GM19025 (cell line): Measurements from ENCODE around the gene C2CD4A.
A peak's percentile ranks its signal among the peaks of the same experiment; 100 is the strongest.
"Not testable (repeated sequence)": the region's sequence is repeated elsewhere in the genome, so short reads cannot be mapped to it uniquely, and the experiment has no call there.

ENCODE experiments used
- ATAC-seq: cut with Tn5 transposase; IDR thresholded peaks from one replicate; pipeline ENCODE4 v1.9.1; 2021; ENCODE audit warnings: mild to moderate bottlenecking, low read depth, moderate library complexity; ENCODE audit not compliant: unreplicated experiment

C2CD4A gene, protein sequence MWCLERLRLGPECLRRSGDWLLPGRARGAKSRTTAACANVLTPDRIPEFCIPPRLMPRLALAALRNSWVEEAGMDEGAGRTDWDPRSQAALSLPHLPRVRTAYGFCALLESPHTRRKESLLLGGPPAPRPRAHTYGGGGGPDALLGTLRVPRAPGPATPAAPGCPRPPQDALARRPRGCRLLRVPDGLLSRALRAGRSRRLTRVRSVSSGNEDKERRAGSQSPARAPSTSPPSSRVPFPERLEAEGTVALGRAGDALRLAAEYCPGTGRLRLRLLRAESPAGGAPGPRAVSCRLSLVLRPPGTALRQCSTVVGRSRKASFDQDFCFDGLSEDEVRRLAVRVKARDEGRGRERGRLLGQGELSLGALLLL

DNA sequence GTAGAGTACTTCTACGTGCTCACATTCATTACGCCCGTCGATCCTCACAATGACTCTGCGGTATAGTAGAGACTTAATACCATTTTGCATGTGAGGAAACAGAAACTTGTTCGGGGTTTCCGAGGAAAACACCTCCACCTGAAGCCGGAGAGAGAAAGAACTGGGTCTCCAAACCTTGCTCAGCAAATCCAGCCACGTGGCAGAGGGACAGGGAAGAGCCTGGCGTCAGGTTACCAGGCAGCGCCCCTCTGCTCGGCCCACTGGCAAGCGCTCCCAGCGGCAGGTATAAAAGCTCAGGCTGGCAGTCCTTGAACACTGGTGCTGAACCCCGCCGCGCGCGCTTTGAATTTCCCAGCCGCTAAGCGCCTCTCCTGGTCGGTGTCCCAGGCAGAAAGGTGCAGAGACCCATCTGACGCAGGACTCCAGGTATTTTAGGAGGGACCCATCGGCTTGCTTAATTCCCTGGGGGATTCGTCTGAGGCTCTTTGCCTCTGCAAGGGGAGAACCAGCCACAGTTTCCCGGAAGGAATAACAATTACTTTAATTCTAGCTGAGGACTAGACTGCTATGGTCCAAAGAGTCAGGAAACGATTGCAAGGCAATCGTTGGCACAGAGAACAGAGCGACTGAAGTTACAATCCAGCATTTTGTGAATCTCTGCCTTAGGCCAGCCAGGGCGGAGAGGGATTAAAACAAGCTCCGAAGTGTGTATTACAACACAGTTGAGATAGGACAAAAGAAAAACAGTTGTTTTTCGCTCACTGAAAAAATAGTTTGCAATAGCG is at the start of gene C2CD4A:
Gene C2CD4A (plus strand): TSS at position 315 of the 785 bp plus-strand sequence. CDS start 637 bp downstream, outside the sequence.
- ATAC-seq: peak; percentile 46

DNA sequence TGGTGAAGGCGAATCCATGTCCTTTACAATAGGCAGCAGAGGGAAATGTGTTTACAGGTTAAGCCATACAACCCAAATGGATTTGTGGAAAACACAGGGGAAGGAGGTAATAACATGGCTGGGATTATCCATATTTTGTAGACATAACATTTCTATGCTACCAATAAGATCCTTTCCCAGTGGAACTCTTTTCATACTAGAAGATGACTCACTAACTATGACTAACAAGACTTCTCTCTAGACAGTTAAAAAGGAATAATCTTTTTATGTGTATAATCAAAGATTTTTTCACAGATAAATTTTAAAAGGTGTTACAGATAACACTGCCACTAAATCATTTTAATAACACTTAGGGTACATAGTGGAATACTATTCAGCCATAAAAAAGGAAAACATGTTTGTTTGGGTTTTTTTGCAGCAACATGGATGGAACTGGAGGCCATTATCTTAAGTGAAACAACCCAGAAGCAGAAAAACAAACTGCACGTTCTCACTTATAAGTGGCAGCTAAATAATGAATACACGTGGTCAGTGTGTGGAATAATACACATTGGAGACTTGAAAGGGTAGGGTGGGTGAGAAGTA is 46.1 kb upstream of the C2CD4A start:
- ATAC-seq: no peak

- no peak for ATAC-seq
Measured at GRCh38 chr15:62021991-62022600, 44.7 kb upstream of the C2CD4A start.

- ATAC-seq: no peak
Measured at GRCh38 chr15:62026487-62027262, 40.1 kb upstream of the C2CD4A start.

- ATAC-seq: no peak
Measured at GRCh38 chr15:62027263-62027565, 39.6 kb upstream of the C2CD4A start.

DNA sequence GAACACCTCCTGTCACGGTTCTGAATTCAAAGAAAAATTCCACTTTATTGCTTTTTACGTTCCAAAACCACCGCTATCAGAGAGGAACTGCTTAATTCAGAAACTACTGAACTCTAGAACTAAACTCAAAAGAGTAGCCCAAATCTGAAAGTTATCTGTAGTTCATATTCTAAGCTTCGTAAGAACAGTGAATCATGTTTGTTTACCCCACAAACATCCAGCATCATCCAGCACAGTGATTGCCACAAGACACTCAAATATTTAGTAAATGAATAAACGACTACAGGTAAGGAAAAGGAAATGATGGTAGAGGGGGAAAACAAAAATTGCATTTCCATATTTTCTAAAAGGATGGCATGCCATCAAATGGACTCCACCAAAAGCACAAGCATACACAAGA is 38.9 kb upstream of the C2CD4A start:
- no peak for ATAC-seq

DNA sequence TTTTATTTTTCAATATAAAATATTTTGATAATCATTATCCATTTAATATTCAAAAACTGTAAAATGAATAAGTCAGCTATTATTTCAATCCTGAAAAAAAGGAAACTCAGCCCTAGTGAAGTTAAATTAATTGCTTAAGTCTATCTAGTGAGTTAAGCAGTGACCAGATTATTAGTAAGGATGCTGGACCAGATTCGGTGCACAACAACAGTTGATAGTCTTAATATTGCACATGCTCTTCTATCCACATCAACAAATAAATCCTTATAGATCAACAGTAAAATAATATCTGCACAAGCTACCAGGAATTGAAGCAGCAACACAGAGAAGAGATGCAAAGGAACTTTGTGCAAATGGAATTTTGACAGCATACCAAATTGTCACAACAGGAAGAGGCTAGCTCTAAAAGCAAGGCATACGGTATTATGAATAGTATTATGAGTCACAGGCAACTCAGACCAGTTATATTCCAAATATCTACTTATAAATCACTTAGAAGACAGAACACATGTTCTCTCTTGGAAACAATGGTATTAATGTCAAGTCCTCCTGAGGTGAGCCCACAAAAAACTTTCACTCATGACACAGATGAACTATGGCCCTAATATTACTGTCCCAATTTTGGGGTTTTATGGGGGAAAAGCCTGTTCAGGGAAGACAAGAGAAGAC is 31.4 kb upstream of the C2CD4A start:
- ATAC-seq: no peak

DNA sequence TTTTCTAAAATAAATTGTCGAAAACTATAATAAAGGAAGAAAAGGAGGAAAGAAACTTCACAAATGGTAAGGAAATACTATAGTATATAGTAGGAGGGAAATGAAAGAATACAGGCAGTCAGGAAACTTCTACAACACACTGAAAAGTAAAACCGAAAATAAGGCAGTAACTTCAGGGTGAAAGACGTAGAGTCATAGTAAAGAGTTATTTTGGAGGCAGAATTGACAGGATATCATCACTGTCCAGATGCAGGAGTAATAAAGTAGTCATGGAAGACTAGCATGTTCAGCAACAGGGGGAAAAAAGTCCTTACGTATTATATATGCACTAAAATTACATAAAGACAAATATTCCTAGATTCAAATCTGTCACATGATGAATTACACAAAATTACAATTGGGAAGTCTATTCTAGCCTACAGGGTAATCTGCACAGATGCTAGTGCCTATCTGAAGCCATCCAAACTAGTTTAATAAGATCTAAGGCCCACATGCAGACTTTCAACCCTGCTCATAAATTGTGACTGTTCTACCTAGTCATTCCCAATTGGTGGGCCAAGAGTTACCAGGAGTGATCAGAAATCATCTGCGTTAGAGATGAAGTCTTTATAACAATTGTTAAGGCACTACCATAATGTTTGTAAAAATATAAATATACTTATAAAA is 20.6 kb upstream of the C2CD4A start:
- no peak for ATAC-seq

- no peak for ATAC-seq
Measured at GRCh38 chr15:62047282-62047827, 19.4 kb upstream of the C2CD4A start.

DNA sequence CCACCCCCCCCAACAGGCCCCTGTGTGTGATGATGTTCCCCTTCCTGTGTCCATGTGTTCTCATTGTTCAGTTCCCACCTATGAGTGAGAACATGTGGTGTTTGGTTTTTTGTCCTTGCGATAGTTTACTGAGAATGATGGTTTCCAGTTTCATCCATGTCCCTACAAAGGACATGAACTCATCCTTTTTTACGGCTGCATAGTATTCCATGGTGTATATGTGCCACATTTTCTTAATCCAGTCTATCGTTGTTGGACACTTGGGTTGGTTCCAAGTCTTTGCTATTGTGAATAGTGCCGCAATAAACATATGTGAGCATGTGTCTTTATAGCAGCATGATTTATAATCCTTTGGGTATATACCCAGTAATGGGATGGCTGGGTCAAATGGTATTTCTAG is 18.5 kb upstream of the C2CD4A start:
- ATAC-seq: not testable (repeated sequence)

GRCh38 chr15:62050115-62050514 is 16.7 kb upstream of the C2CD4A start:
- ATAC-seq: no peak

DNA sequence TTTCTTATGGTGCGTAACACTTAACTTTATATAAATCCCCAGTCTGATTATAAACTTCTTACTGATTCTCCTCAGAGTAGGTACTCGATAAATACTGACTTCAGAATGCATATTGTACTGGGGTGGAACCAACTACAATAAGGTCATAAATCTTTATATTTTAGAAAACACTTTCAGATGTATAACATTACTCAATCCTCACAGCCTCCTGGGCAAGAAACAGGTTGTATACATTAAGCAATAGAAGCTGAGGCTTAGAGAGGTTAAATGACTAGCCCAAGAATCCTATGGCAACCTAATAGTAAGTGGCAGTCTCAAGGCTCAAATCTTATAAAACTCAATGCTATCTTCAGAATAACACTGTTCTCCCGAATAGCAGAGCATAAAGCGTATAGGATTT is 15.6 kb upstream of the C2CD4A start:
- no peak for ATAC-seq

GRCh38 chr15:62052713-62053112 is 14.1 kb upstream of the C2CD4A start:
- ATAC-seq: no peak

GRCh38 chr15:62053439-62054085 is 13.2 kb upstream of the C2CD4A start:
- ATAC-seq: no peak

DNA sequence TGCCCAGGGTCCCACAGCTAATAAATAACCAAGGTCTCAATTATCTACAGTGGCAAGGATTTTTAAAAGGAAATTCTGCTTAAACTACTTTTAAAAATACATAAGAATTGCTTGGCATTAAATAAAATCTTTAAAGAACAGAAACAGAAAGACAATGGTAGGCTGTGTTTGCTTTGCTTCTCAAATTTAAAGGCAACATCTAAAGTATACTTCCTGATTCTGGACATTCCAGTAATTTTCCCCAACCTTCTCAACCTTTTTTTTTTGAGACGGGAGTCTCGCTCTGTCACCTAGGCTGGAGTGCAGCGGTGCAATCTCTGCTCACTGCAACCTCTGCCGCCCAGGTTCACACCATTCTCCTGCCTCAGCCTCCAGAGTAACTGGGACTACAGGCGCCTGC is 11.8 kb upstream of the C2CD4A start:
- no peak for ATAC-seq

DNA sequence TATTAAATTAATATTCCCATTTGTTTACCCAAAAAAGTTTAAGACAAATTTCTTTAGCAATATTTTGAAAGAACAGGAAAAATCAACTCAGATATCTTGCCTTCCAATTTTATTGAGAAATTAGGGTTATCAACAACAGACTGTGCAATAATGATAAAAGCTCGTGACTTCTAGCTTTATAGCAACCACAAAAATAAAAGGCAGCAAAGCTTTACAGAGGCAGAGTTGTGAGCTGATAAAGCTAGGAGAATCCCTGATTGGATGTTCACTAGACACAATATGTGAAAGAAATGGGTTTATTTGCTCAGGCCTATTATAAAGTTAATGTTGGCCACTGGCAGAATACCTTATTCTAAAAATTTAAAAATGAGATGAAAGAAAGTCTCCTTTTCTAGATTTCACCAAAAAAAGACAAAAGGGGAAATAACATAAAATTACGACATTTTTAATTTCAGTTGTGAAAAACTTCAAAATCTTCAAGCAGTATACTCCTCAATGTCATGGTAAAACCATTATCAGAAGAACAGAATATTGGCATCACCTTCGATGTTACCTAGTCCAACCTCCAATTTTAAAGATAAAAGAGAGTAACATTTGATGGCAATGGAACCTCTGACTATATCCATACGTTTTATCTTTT is 9.3 kb upstream of the C2CD4A start:
- no peak for ATAC-seq

GRCh38 chr15:62058327-62059028 is 8.3 kb upstream of the C2CD4A start:
- no peak for ATAC-seq
